Loucy (cell line): ENCODE measurements around the gene SNX25.
"Not testable (repeated sequence)": the region's sequence is repeated elsewhere in the genome, so short reads cannot be mapped to it uniquely, and the experiment has no call there.

Experiments
- H2AFZ ChIP-seq: fragments of 200-600 bp; sonication (generic); 2 replicates; pipeline ENCODE4 v1.6.0; 2016; ENCODE audit warnings: antibody characterized with exemption, mild to moderate bottlenecking, low read length, moderate library complexity
- H3F3A ChIP-seq: fragments of 200-600 bp; 2 replicates; pipeline ENCODE4 v1.6.0; 2016; ENCODE audit warnings: antibody characterized with exemption, low read depth, mild to moderate bottlenecking
- H3K27me3 ChIP-seq: fragments of 200-600 bp; sonication (generic); 2 replicates; pipeline ENCODE4 v1.6.1; 2014; ENCODE audit warnings: low read length, mild to moderate bottlenecking; ENCODE audit not compliant: insufficient read depth, poor library complexity, severe bottlenecking
- H3K36me3 ChIP-seq: fragments of 200-600 bp; sonication (generic); 2 replicates; pipeline ENCODE4 v1.6.1; 2016; ENCODE audit warnings: low read length; ENCODE audit not compliant: insufficient read depth
- H3K4me1 ChIP-seq: fragments of 200-600 bp; sonication (generic); 2 replicates; pipeline ENCODE4 v1.5.1; 2014; ENCODE audit warnings: low read length, mild to moderate bottlenecking; ENCODE audit not compliant: insufficient read depth, poor library complexity, severe bottlenecking
- H3K4me2 ChIP-seq: fragments of 200-600 bp; sonication (generic); 2 replicates; pipeline ENCODE4 v1.6.0; 2014; ENCODE audit warnings: antibody characterized with exemption, low read length, low read depth, mild to moderate bottlenecking; ENCODE audit not compliant: poor library complexity, severe bottlenecking
- H3K4me3 ChIP-seq: fragments of 200-600 bp; sonication (generic); 2 replicates; pipeline ENCODE4 v1.5.1; 2014; ENCODE audit warnings: low read length, mild to moderate bottlenecking, mixed read lengths; ENCODE audit not compliant: poor library complexity, severe bottlenecking
- H3K79me2 ChIP-seq: fragments of 200-600 bp; sonication (generic); 2 replicates; pipeline ENCODE4 v1.6.1; 2014; ENCODE audit warnings: low read length; ENCODE audit not compliant: insufficient read depth
- H3K9ac ChIP-seq: fragments of 200-600 bp; sonication (generic); 2 replicates; pipeline ENCODE4 v1.6.0; 2014; ENCODE audit warnings: mild to moderate bottlenecking, low read depth, low read length, moderate library complexity; ENCODE audit not compliant: poor library complexity, severe bottlenecking
- H3K9me2 ChIP-seq: fragments of 200-600 bp; sonication (generic); replicated peaks from 2 replicates; pipeline ENCODE4 v1.6.1; 2016; ENCODE audit warnings: low read depth, low read length, mixed read lengths
- H3K9me3 ChIP-seq: fragments of 200-600 bp; sonication (generic); 2 replicates; pipeline ENCODE4 v1.6.1; 2014; ENCODE audit warnings: mild to moderate bottlenecking, antibody characterized with exemption, low read length, low read depth; ENCODE audit not compliant: insufficient read depth
- H4K20me1 ChIP-seq: fragments of 200-600 bp; sonication (generic); 2 replicates; pipeline ENCODE4 v1.6.0; 2014; ENCODE audit warnings: antibody characterized with exemption, low read length, mild to moderate bottlenecking; ENCODE audit not compliant: insufficient read depth, poor library complexity, severe bottlenecking
- CTCF ChIP-seq: fragments of 200-600 bp; sonication (generic); conservative IDR thresholded peaks from 2 replicates; pipeline ENCODE4 v1.5.1; 2014; ENCODE audit warnings: mild to moderate bottlenecking, antibody characterized with exemption, low read length
- EZH2phosphoT487 ChIP-seq: fragments of 200-600 bp; IDR thresholded peaks from 2 replicates; pipeline ENCODE4 v1.6.1; 2018; ENCODE audit warnings: antibody characterized with exemption, mild to moderate bottlenecking, moderate library complexity, borderline replicate concordance

Gene SNX25

GRCh38 chr4:185205697-185206342, 3.6 kb upstream of the SNX25 start:
- Histone ChIP-seq H2AFZ (no peak overlapping the region), H4K20me1 (peaks cover 13% of the 10 kb centered on the region), H3K4me2 (no peak overlapping the region), H3K9me3 (no peaks in the 10 kb centered on the region), H3K27me3 (no peaks in the 10 kb centered on the region), H3K79me2 (no peaks in the 10 kb centered on the region), H3F3A (peaks cover 8% of the 10 kb centered on the region; the same call in 1 of the 2 replicates), H3K4me1 (peaks cover 34% of the 10 kb centered on the region), H3K9ac (no peak overlapping the region), H3K4me3 (no peak overlapping the region), H3K9me2 (no peaks in the 10 kb centered on the region), H3K36me3 (no peaks in the 10 kb centered on the region)
- TF ChIP-seq CTCF (no peak), EZH2phosphoT487 (no peak)

GRCh38 chr4:185207466-185207865, 1.9 kb upstream of the SNX25 start:
- TF ChIP-seq EZH2phosphoT487 (no peak), CTCF (no peak)
- no peaks in the 10 kb centered on the region for H3K9me2 ChIP-seq
- H3K9ac ChIP-seq: no peak overlapping the region
- H3K79me2 ChIP-seq: no peaks in the 10 kb centered on the region
- H3K27me3 ChIP-seq: no peaks in the 10 kb centered on the region
- H3K4me2 ChIP-seq: no peak overlapping the region
- no peaks in the 10 kb centered on the region for H3K9me3 ChIP-seq
- no peak overlapping the region for H3K4me3 ChIP-seq
- no peaks in the 10 kb centered on the region for H3K36me3 ChIP-seq
- H3K4me1 ChIP-seq: peaks cover 21% of the 10 kb centered on the region
- peaks cover 6% of the 10 kb centered on the region for H4K20me1 ChIP-seq
- no peak overlapping the region for H2AFZ ChIP-seq
- peaks cover 4% of the 10 kb centered on the region; the same call in 1 of the 2 replicates for H3F3A ChIP-seq

GRCh38 chr4:185209852-185210101, 379 bp downstream of the SNX25 start:
- H3K79me2 ChIP-seq, H3K4me1 ChIP-seq, H3K4me3 ChIP-seq, H3K36me3 ChIP-seq, H3K9ac ChIP-seq, H3K9me3 ChIP-seq, H4K20me1 ChIP-seq, H3K27me3 ChIP-seq, H3F3A ChIP-seq, H2AFZ ChIP-seq, H3K9me2 ChIP-seq, H3K4me2 ChIP-seq: not testable (repeated sequence)
